Adrenal gland (tissue), 5 donors: ENCODE measurements around the gene POLA2.

Experiments used
- POLR2A ChIP-seq, 2 donors: fragments of 450-650 bp; IDR thresholded peaks; one replicate each; pipeline ENCODE4 v1.6.1; 2017; ENCODE audit warnings: antibody characterized with exemption in 2 of 2, mild to moderate bottlenecking in 2 of 2, moderate library complexity in 1 of 2
- TF ChIP-seq, protein P1 (sequence below), 6 experiments: fragments of 450-650 bp in 4 of 6; fragments of 200-600 bp in 2 of 6; sonication (generic) in 1 of 6; IDR thresholded peaks; 1 replicate in 5 of 6; 2 replicates in 1 of 6; pipeline versions ENCODE4 v1.5.1 to v1.8.0; 2016 to 2021; ENCODE audit warnings: antibody characterized with exemption in 6 of 6, mild to moderate bottlenecking in 2 of 6, moderate library complexity in 1 of 6
- donor health status: DM: no; HTN: no; CAD: no.

DNA sequence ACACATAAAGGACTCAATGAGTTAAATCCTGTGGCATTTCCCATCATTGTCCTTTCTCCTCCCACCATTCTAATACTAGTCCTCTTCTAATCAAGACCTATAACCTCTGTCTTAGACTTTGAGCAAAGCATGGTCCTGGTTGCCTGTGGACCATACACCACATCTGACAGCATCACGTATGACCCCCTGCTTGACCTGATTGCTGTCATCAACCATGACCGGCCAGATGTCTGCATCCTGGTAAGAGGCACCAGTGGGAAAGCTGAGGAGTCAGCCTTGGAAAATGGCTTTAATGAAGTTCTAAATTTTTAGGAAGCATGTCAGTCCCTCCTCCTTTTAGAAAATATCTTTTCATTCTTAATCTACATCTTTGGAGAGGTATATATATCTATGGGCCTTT is 25.8 kb downstream of the POLA2 start:
- TF ChIP-seq, protein P1, sequence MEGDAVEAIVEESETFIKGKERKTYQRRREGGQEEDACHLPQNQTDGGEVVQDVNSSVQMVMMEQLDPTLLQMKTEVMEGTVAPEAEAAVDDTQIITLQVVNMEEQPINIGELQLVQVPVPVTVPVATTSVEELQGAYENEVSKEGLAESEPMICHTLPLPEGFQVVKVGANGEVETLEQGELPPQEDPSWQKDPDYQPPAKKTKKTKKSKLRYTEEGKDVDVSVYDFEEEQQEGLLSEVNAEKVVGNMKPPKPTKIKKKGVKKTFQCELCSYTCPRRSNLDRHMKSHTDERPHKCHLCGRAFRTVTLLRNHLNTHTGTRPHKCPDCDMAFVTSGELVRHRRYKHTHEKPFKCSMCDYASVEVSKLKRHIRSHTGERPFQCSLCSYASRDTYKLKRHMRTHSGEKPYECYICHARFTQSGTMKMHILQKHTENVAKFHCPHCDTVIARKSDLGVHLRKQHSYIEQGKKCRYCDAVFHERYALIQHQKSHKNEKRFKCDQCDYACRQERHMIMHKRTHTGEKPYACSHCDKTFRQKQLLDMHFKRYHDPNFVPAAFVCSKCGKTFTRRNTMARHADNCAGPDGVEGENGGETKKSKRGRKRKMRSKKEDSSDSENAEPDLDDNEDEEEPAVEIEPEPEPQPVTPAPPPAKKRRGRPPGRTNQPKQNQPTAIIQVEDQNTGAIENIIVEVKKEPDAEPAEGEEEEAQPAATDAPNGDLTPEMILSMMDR (IDR thresholded peaks at IDR 0.05): no peak
- TF ChIP-seq POLR2A (IDR thresholded peaks at IDR 0.05): no peak
